Panc1 (cell line): ENCODE measurements around the gene KCNJ12.
"Not testable (repeated sequence)": the region's sequence is repeated elsewhere in the genome, so short reads cannot be mapped to it uniquely, and the experiment has no call there.

ENCODE experiments used
- CTCF ChIP-seq: fragments of 450-650 bp; IDR thresholded peaks from 2 replicates; pipeline ENCODE4 v1.5.1; 2017; ENCODE audit warnings: mild to moderate bottlenecking
- REST ChIP-seq, 2 experiments: IDR thresholded peaks; 2 replicates each; pipeline ENCODE4 v1.6.1; 2011 to 2012; ENCODE audit warnings: low read depth in 2 of 2, control low read depth in 1 of 2, low read length in 1 of 2, mild to moderate bottlenecking in 1 of 2, moderate library complexity in 1 of 2; ENCODE audit not compliant: insufficient read depth in 1 of 2
- TCF7L2 ChIP-seq: IDR thresholded peaks from 2 replicates; pipeline ENCODE4 v1.6.1; 2011; ENCODE audit warnings: mild to moderate bottlenecking, low read depth, low read length, inconsistent platforms

GRCh38 chr17:21349358-21350050, 26.7 kb upstream of the KCNJ12 start:
- TF ChIP-seq REST (IDR thresholded peaks at IDR 0.05; ENCODE audit: insufficient read depth in 1 of 2, low read depth in 2 of 2, low read length in 1 of 2); TCF7L2; CTCF: not testable (repeated sequence)
